ENCODE results near the gene PLXNA4.

DNA sequence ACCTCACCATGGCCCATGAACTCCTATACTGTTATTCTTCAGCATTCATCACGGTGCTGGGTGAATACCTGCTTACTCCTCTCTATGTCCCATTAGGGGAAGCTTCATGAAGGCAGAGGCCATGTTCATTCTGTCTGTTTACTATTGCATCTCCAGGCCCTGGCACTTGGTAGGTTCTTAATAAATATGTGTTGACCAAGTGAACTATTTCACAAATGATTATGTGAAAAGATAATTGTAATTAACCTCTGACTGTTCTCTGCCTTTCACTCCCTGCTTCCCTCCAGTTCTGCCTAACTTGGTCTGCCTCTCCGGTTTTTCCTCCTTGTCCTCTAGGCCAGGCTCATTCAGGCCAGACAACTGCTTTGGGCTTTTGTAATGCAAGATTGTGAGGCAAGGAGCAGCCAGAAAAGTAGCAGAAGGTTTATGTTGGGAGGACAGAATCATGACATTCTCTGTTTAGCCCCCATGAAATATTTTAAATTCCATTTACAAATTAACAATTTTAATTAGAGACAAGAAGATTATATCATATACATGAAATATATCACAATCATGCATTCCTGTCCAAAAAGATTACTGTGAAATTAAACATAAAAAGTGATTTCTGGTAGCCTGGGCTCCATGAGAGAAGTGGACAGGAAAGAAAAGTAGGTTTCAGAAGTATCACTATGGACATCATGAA lies 42.1 kb upstream of the PLXNA4 start:
- TF ChIP-seq, protein P1, sequence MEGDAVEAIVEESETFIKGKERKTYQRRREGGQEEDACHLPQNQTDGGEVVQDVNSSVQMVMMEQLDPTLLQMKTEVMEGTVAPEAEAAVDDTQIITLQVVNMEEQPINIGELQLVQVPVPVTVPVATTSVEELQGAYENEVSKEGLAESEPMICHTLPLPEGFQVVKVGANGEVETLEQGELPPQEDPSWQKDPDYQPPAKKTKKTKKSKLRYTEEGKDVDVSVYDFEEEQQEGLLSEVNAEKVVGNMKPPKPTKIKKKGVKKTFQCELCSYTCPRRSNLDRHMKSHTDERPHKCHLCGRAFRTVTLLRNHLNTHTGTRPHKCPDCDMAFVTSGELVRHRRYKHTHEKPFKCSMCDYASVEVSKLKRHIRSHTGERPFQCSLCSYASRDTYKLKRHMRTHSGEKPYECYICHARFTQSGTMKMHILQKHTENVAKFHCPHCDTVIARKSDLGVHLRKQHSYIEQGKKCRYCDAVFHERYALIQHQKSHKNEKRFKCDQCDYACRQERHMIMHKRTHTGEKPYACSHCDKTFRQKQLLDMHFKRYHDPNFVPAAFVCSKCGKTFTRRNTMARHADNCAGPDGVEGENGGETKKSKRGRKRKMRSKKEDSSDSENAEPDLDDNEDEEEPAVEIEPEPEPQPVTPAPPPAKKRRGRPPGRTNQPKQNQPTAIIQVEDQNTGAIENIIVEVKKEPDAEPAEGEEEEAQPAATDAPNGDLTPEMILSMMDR (IDR thresholded peaks at IDR 0.05; ENCODE audit: insufficient read depth, low read length): no peak
- no peak for TF ChIP-seq SPI1 (IDR thresholded peaks at IDR 0.05; ENCODE audit: borderline replicate concordance, low read depth)
- TF ChIP-seq, protein P2, sequence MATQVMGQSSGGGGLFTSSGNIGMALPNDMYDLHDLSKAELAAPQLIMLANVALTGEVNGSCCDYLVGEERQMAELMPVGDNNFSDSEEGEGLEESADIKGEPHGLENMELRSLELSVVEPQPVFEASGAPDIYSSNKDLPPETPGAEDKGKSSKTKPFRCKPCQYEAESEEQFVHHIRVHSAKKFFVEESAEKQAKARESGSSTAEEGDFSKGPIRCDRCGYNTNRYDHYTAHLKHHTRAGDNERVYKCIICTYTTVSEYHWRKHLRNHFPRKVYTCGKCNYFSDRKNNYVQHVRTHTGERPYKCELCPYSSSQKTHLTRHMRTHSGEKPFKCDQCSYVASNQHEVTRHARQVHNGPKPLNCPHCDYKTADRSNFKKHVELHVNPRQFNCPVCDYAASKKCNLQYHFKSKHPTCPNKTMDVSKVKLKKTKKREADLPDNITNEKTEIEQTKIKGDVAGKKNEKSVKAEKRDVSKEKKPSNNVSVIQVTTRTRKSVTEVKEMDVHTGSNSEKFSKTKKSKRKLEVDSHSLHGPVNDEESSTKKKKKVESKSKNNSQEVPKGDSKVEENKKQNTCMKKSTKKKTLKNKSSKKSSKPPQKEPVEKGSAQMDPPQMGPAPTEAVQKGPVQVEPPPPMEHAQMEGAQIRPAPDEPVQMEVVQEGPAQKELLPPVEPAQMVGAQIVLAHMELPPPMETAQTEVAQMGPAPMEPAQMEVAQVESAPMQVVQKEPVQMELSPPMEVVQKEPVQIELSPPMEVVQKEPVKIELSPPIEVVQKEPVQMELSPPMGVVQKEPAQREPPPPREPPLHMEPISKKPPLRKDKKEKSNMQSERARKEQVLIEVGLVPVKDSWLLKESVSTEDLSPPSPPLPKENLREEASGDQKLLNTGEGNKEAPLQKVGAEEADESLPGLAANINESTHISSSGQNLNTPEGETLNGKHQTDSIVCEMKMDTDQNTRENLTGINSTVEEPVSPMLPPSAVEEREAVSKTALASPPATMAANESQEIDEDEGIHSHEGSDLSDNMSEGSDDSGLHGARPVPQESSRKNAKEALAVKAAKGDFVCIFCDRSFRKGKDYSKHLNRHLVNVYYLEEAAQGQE (IDR thresholded peaks at IDR 0.05; ENCODE audit: insufficient replicate concordance, low read depth): no peak
